Psoas muscle (tissue), 8 donors: Measurements from ENCODE around the gene SOS1. TPM values are rescaled to one million over a fixed set of nuclear protein-coding genes. Genes with fewer than 3 reads are reported as not detected.
"Not testable (repeated sequence)": the region's sequence is repeated elsewhere in the genome, so short reads cannot be mapped to it uniquely, and the experiment has no call there.

Experiments
- ATAC-seq, 4 donors: fragments of 200-7000 bp; cut with Tn5 transposase; one replicate each; pipeline ENCODE4 v1.9.1; 2020; ENCODE audit warnings: moderate library complexity in 3 of 4, mild to moderate bottlenecking in 2 of 4
- DNase-seq, 2 donors: peaks; one replicate each; pipeline ENCODE4 v3.0.0-alpha.2; 2020
- H3K27ac ChIP-seq: fragments of 200-600 bp; one replicate; pipeline ENCODE4 v1.8.0; 2022
- H3K27me3 ChIP-seq, 3 donors: fragments of 200-600 bp in 1 of 3; one replicate each; pipeline versions ENCODE4 v1.6.1 to v1.8.0; 2013 to 2022; ENCODE audit warnings: low read length in 2 of 3, mild to moderate bottlenecking in 2 of 3, moderate library complexity in 1 of 3; ENCODE audit not compliant: insufficient read depth in 3 of 3
- H3K36me3 ChIP-seq, 2 donors: fragments of 200-600 bp in 1 of 2; one replicate each; pipeline versions ENCODE4 v1.6.1 to v1.8.0; 2013 to 2022; ENCODE audit warnings: low read depth in 1 of 2, mild to moderate bottlenecking in 1 of 2, moderate library complexity in 1 of 2; ENCODE audit not compliant: insufficient read depth in 1 of 2
- H3K4me1 ChIP-seq: fragments of 200-600 bp; one replicate; pipeline ENCODE4 v1.8.0; 2022
- H3K4me3 ChIP-seq: fragments of 200-600 bp; one replicate; pipeline ENCODE4 v1.8.0; 2022; ENCODE audit warnings: mild to moderate bottlenecking
- H3K9me3 ChIP-seq: fragments of 200-600 bp; one replicate; pipeline ENCODE4 v1.8.0; 2022
- CTCF ChIP-seq: fragments of 200-600 bp; IDR thresholded peaks from one replicate; pipeline ENCODE4 v1.8.0; 2022; ENCODE audit warnings: antibody characterized with exemption
- WGBS, 3 donors: extraction: QIAGEN DNeasy Blood & Tissue Kit; methylation state at CpG; one replicate each; pipeline versions ENCODE4 v1.1.6 to v1.1.7; 2013; 5-methylcytosine and 5-hydroxymethylcytosine counted together
- intact Hi-C, 2 donors: fragments of 100-400 bp; cut with DNase I; formaldehyde crosslinking; loops; one replicate each; pipeline versions ENCODE4 v1.11.0 to v1.14.2; 2022
- polyA plus RNA-seq, 3 donors: library from polyadenylated mRNA; stranded (reverse); fragments of 200-250 nt; gene quantifications; one replicate each; pipeline ENCODE4 v1.2.3, GENCODE V29; 2013
- total RNA-seq, 4 donors: library from RNA; stranded (reverse); fragmentation: NEBNext Ultra II Directional in 2 of 4; extraction: Animal tissue kit (Norgen Biotek cat#: 25700) in 2 of 4; gene quantifications; one replicate each; pipeline versions ENCODE4 v1.2.1 to v1.2.4, GENCODE V29; 2021 to 2023
- donor health status: healthy with polysubstance abuse.
- donor health status: DM: no; HTN: no; CAD: no; lungs with moderate emphysema.
- donor health status: Bipolar disorder and iron deficiency.
- donor health status: healthy.
- donor health status: DM: yes; HTN: yes; CAD: no.
- donor health status: DM: no; HTN: no; CAD: no.
- donor health status: DM: no; HTN: no; CAD: no.
- donor health status: DM: yes; HTN: yes; CAD: no.

The SOS1 gene
- total and polyA plus RNA-seq, 7 donors, result 4.9 to 35.7 (median 25.4) TPM

DNA sequence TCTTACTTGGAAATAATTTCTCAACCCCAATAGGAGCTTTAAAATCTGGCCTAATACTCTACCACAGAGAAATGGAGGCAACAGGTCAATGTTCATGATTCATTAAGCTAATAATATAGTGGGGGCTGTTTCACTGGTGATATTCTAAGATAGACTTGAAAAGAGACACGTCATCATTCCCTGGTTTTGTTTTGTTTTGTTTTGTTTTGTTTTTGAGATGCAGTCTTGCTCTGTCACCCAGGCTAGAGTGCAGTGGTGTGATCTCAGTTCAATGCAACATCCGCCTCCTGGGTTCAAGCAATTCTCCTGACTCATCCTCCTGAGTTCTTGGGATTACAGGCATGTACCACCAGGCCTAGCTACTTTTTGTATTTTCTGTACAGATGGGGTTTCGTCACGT is 37.5 kb upstream of the SOS1 start:
- H3K27ac ChIP-seq, result no peak overlapping the region
- H3K9me3 ChIP-seq, result no peaks in the 10 kb centered on the region
- no peaks in the 10 kb centered on the region for H3K36me3 ChIP-seq
- intact Hi-C loops, result no loop called here
- H3K4me1 ChIP-seq, result peaks cover 13% of the 10 kb centered on the region
- ATAC-seq (no peak), DNase-seq (no peak)
- TF ChIP-seq CTCF, result no peak
- no peaks in the 10 kb centered on the region for H3K27me3 ChIP-seq
- 90 to 95% (median 94%) methylated on average over 4 of the region's 4 CpGs for WGBS, 3 donors
- H3K4me3 ChIP-seq, result no peak overlapping the region

GRCh38 chr2:39156846-39157245 is 36.0 kb upstream of the SOS1 start:
- DNase-seq (no peak), ATAC-seq (no peak)
- intact Hi-C loops, result no loop called here
- Histone ChIP-seq H3K4me1 (peaks cover 13% of the 10 kb centered on the region), H3K36me3 (no peaks in the 10 kb centered on the region), H3K27ac (no peak overlapping the region), H3K27me3 (no peaks in the 10 kb centered on the region), H3K9me3 (no peaks in the 10 kb centered on the region), H3K4me3 (no peak overlapping the region)
- TF ChIP-seq CTCF, result no peak
- 84 to 88% (median 84%) methylated on average over 6 of the region's 6 CpGs for WGBS, 3 donors

- H3K4me1 ChIP-seq, result peaks cover 6% of the 10 kb centered on the region
- ATAC-seq (peak in 1 of 4 donors; percentile 32), DNase-seq (no peak)
- no peak overlapping the region for H3K27ac ChIP-seq
- intact Hi-C loops, result no loop called here
- no peaks in the 10 kb centered on the region for H3K36me3 ChIP-seq
- H3K9me3 ChIP-seq, result no peaks in the 10 kb centered on the region
- no peaks in the 10 kb centered on the region for H3K27me3 ChIP-seq
- H3K4me3 ChIP-seq, result no peak overlapping the region
- no peak for TF ChIP-seq CTCF
These were observed 35.3 kb upstream of the SOS1 start for GRCh38 chr2:39156107-39156506.

- H3K27me3 ChIP-seq, DNase-seq, H3K36me3 ChIP-seq, H3K4me3 ChIP-seq, H3K4me1 ChIP-seq, intact Hi-C loops, H3K27ac ChIP-seq, H3K9me3 ChIP-seq: not testable (repeated sequence)
- ATAC-seq, result peak in 3 of 4 donors; percentile 25 to 52 (median 46)
- WGBS, 3 donors, result 41 to 70% (median 60%) methylated on average over 4 of the region's 4 CpGs
These were observed 34.7 kb upstream of the SOS1 start for GRCh38 chr2:39155573-39155972.

GRCh38 chr2:39154944-39155343 is 34.1 kb upstream of the SOS1 start:
- intact Hi-C loops, result no loop called here
- Histone ChIP-seq H3K27me3 (no peaks in the 10 kb centered on the region), H3K36me3 (no peaks in the 10 kb centered on the region), H3K4me3 (no peak overlapping the region), H3K9me3 (no peaks in the 10 kb centered on the region), H3K4me1 (peaks cover 4% of the 10 kb centered on the region), H3K27ac (no peak overlapping the region)
- ATAC-seq, result no peak
- no peak for TF ChIP-seq CTCF
- 62 to 67% (median 67%) methylated on average over 3 of the region's 3 CpGs for WGBS, 3 donors
- no peak for DNase-seq
